Measurements from ENCODE around the gene CHCHD6.

The CHCHD6 gene

GRCh38 chr3:126954141-126954842 lies 250.3 kb downstream of the CHCHD6 start:
- no peak for DNase-seq (ENCODE audit: insufficient read length, low spot score)
- FAIRE-seq, result no peak

- DNase-seq (ENCODE audit: insufficient read length, low spot score), result no peak
- FAIRE-seq, result no peak
Measured at GRCh38 chr3:126955004-126955790, 251.2 kb downstream of the CHCHD6 start.

- DNase-seq (ENCODE audit: insufficient read length, low spot score) (no peak), FAIRE-seq (no peak)
Measured at GRCh38 chr3:126956361-126956760, 252.3 kb downstream of the CHCHD6 start.

GRCh38 chr3:126956866-126957650 lies 253.0 kb downstream of the CHCHD6 start:
- FAIRE-seq (no peak), DNase-seq (ENCODE audit: insufficient read length, low spot score) (no peak)

GRCh38 chr3:126957776-126958637 lies 254.0 kb downstream of the CHCHD6 start:
- FAIRE-seq (no peak), DNase-seq (ENCODE audit: insufficient read length, low spot score) (no peak)

GRCh38 chr3:126958638-126959085 lies 254.6 kb downstream of the CHCHD6 start:
- no peak for FAIRE-seq

GRCh38 chr3:126959136-126959920 lies 255.3 kb downstream of the CHCHD6 start:
- DNase-seq (ENCODE audit: insufficient read length, low spot score) (no peak), FAIRE-seq (no peak)

More at GRCh38 chr3:126958638-126959085, 254.6 kb downstream of the CHCHD6 start:
- no peak for DNase-seq (ENCODE audit: insufficient read length, low spot score)

- no peak for FAIRE-seq
Measured at GRCh38 chr3:126959921-126960603, 256.0 kb downstream of the CHCHD6 start.

GRCh38 chr3:126960604-126960995 lies 256.6 kb downstream of the CHCHD6 start:
- no peak for FAIRE-seq
- no peak for DNase-seq (ENCODE audit: insufficient read length, low spot score)

More at GRCh38 chr3:126959921-126960603, 256.0 kb downstream of the CHCHD6 start:
- DNase-seq (ENCODE audit: insufficient read length, low spot score), result no peak

- DNase-seq (ENCODE audit: insufficient read length, low spot score) (no peak), FAIRE-seq (no peak)
Measured at GRCh38 chr3:126961191-126961790, 257.3 kb downstream of the CHCHD6 start.

- DNase-seq (ENCODE audit: insufficient read length, low spot score), result no peak
- FAIRE-seq, result no peak
Measured at GRCh38 chr3:126961791-126962461, 257.9 kb downstream of the CHCHD6 start.

GRCh38 chr3:126962756-126963155 lies 258.7 kb downstream of the CHCHD6 start:
- DNase-seq (ENCODE audit: insufficient read length, low spot score), result no peak
- no peak for FAIRE-seq

- no peak for DNase-seq (ENCODE audit: insufficient read length, low spot score)
Measured at GRCh38 chr3:126963261-126964190, 259.5 kb downstream of the CHCHD6 start.

GRCh38 chr3:126964261-126964660 lies 260.2 kb downstream of the CHCHD6 start:
- FAIRE-seq (no peak), DNase-seq (ENCODE audit: insufficient read length, low spot score) (no peak)

More at GRCh38 chr3:126963261-126964190, 259.5 kb downstream of the CHCHD6 start:
- no peak for FAIRE-seq

- DNase-seq (ENCODE audit: insufficient read length, low spot score), result no peak
- FAIRE-seq, result no peak
Measured at GRCh38 chr3:126964950-126965349, 260.9 kb downstream of the CHCHD6 start.

- DNase-seq (ENCODE audit: insufficient read length, low spot score), result no peak
- no peak for FAIRE-seq
Measured at GRCh38 chr3:126965526-126966080, 261.6 kb downstream of the CHCHD6 start.

All from GM19239 (cell line).